ENCODE measurements around the gene LAMA3. TPM values are rescaled to one million over a fixed set of nuclear protein-coding genes. Genes with fewer than 3 reads are reported as not detected.

The LAMA3 gene
- polyA plus RNA-seq, 1 donor from 2014 or later = 3.4 TPM

GRCh38 chr18:23879544-23879943 is 190.3 kb downstream of the LAMA3 start:
- no peak overlapping the region for H3K27ac ChIP-seq (ENCODE audit: low read length)
- H3K27me3 ChIP-seq (ENCODE audit: insufficient read depth, low read depth, low read length) = no peaks in the 10 kb centered on the region
- no peaks in the 10 kb centered on the region for H3K9me3 ChIP-seq (ENCODE audit: low read length)
- no peak overlapping the region for H3K4me2 ChIP-seq (ENCODE audit: low read length)
- H3K4me3 ChIP-seq (ENCODE audit: low read length) = no peak overlapping the region
- H3K79me2 ChIP-seq (replicated peaks; ENCODE audit: insufficient read depth, low read length) = no peaks in the 10 kb centered on the region
- no peak overlapping the region for H3K9ac ChIP-seq (ENCODE audit: low read length)
- H3F3A ChIP-seq (ENCODE audit: insufficient read depth, low read length, poor library complexity, severe bottlenecking) = peaks cover 5% of the 10 kb centered on the region
- no peaks in the 10 kb centered on the region for H4K20me1 ChIP-seq (ENCODE audit: insufficient read depth)
- no peaks in the 10 kb centered on the region for H3K36me3 ChIP-seq (ENCODE audit: insufficient read depth, low read length)
- H3K9me2 ChIP-seq (ENCODE audit: insufficient read depth, low read length) = no peaks in the 10 kb centered on the region
- TF ChIP-seq REST (IDR thresholded peaks at IDR 0.05; ENCODE audit: borderline replicate concordance) (no peak), TAF1 (IDR thresholded peaks at IDR 0.05; ENCODE audit: low read depth) (no peak), MXI1 (conservative IDR thresholded peaks at IDR 0.05; ENCODE audit: poor library complexity, severe bottlenecking) (no peak), CTCF (IDR thresholded peaks at IDR 0.05; ENCODE audit: poor library complexity, severe bottlenecking) (no peak), RAD21 (conservative IDR thresholded peaks at IDR 0.05) (no peak), EZH2 (IDR thresholded peaks at IDR 0.05; ENCODE audit: borderline replicate concordance, insufficient read depth, low read length, poor library complexity, severe bottlenecking) (no peak), SMC3 (conservative IDR thresholded peaks at IDR 0.05; ENCODE audit: poor library complexity) (no peak), POLR2AphosphoS5 (IDR thresholded peaks at IDR 0.05) (no peak), EP300 (conservative IDR thresholded peaks at IDR 0.05; ENCODE audit: poor library complexity, severe bottlenecking) (no peak)
- H2AFZ ChIP-seq (ENCODE audit: low read depth, low read length) = no peak overlapping the region

GRCh38 chr18:23879966-23880565 is 190.8 kb downstream of the LAMA3 start:
- H2AFZ ChIP-seq (ENCODE audit: low read depth, low read length) = no peak overlapping the region
- H3K4me3 ChIP-seq (ENCODE audit: low read length) = no peak overlapping the region
- no peaks in the 10 kb centered on the region for H3K79me2 ChIP-seq (replicated peaks; ENCODE audit: insufficient read depth, low read length)
- no peak overlapping the region for H3K4me2 ChIP-seq (ENCODE audit: low read length)
- H3K27me3 ChIP-seq (ENCODE audit: insufficient read depth, low read depth, low read length) = no peaks in the 10 kb centered on the region
- no peaks in the 10 kb centered on the region for H3K36me3 ChIP-seq (ENCODE audit: insufficient read depth, low read length)
- H3F3A ChIP-seq (ENCODE audit: insufficient read depth, low read length, poor library complexity, severe bottlenecking) = peaks cover 5% of the 10 kb centered on the region
- TF ChIP-seq TAF1 (IDR thresholded peaks at IDR 0.05; ENCODE audit: low read depth) = no peak
- TF ChIP-seq CTCF (IDR thresholded peaks at IDR 0.05; ENCODE audit: poor library complexity, severe bottlenecking) = no peak
- no peak for TF ChIP-seq REST (IDR thresholded peaks at IDR 0.05; ENCODE audit: borderline replicate concordance)
- no peak for TF ChIP-seq RAD21 (conservative IDR thresholded peaks at IDR 0.05)
- no peak for TF ChIP-seq EZH2 (IDR thresholded peaks at IDR 0.05; ENCODE audit: borderline replicate concordance, insufficient read depth, low read length, poor library complexity, severe bottlenecking)
- no peak for TF ChIP-seq EP300 (conservative IDR thresholded peaks at IDR 0.05; ENCODE audit: poor library complexity, severe bottlenecking)
- no peak for TF ChIP-seq SMC3 (conservative IDR thresholded peaks at IDR 0.05; ENCODE audit: poor library complexity)
- no peak for TF ChIP-seq MXI1 (conservative IDR thresholded peaks at IDR 0.05; ENCODE audit: poor library complexity, severe bottlenecking)
- no peak for TF ChIP-seq POLR2AphosphoS5 (IDR thresholded peaks at IDR 0.05)
- no peak overlapping the region for H3K27ac ChIP-seq (ENCODE audit: low read length)
- H3K9me3 ChIP-seq (ENCODE audit: low read length) = no peaks in the 10 kb centered on the region
- H3K9me2 ChIP-seq (ENCODE audit: insufficient read depth, low read length) = no peaks in the 10 kb centered on the region
- no peaks in the 10 kb centered on the region for H4K20me1 ChIP-seq (ENCODE audit: insufficient read depth)
- no peak overlapping the region for H3K9ac ChIP-seq (ENCODE audit: low read length)
